Endothelial cell of umbilical vein (primary cell): ENCODE data around the gene RAB2B. TPM values are rescaled to one million over a fixed set of nuclear protein-coding genes. Genes with fewer than 3 reads are reported as not detected.

Experiments
- BruUV-seq: library from RNA; stranded (reverse); fragments of 400-500 nt; replicated peaks from 2 replicates; lab custom pipeline; 2021; lab: Mats Ljungman, UMichigan
- CTCF ChIA-PET: fragments of 300-600, 350-600 bp; sonication (Branson Sonifier 250); formaldehyde crosslinking; loops from one replicate; lab custom pipeline; 2021; ENCODE audit warnings: antibody characterized with exemption, inconsistent platforms; lab: Charles Lee
- POLR2A ChIA-PET: fragments of 300-600, 350-600 bp; sonication (Branson Sonifier 250); formaldehyde crosslinking; loops from one replicate; lab custom pipeline; 2021; ENCODE audit warnings: antibody characterized with exemption, inconsistent platforms; lab: Charles Lee
- DNase-seq: peaks from one replicate; pipeline ENCODE4 v3.0.0-alpha.2; 2011; ENCODE audit warnings: low read depth, low spot score
- FAIRE-seq: peaks from 2 replicates; lab custom pipeline; 2011; peaks lifted over from hg19 to GRCh38; lab: Jason Lieb, UNC
- H2AFZ ChIP-seq: 2 replicates; pipeline ENCODE4 v1.6.0; 2012; ENCODE audit warnings: low read depth, low read length, control low read depth, inconsistent platforms
- H3K27ac ChIP-seq: 2 replicates; pipeline ENCODE4 v1.5.1; 2011; ENCODE audit warnings: low read depth, mild to moderate bottlenecking, control low read depth, low read length, moderate library complexity; ENCODE audit not compliant: insufficient read depth
- H3K27me3 ChIP-seq, 2 experiments: 2 replicates each; pipeline versions ENCODE4 v1.6.0 to v1.6.1; 2011; ENCODE audit warnings: low read length in 2 of 2, mixed read lengths in 1 of 2; ENCODE audit not compliant: control insufficient read depth in 2 of 2, insufficient read depth in 2 of 2
- H3K36me3 ChIP-seq, 2 experiments: 2 replicates in 1 of 2; 3 replicates in 1 of 2; pipeline ENCODE4 v1.5.1; 2011; ENCODE audit warnings: low read length in 2 of 2, mild to moderate bottlenecking in 1 of 2, moderate library complexity in 1 of 2; ENCODE audit not compliant: control insufficient read depth in 2 of 2, insufficient read depth in 2 of 2; ENCODE audit errors: extremely low read depth in 1 of 2
- H3K4me1 ChIP-seq: 3 replicates; pipeline ENCODE4 v1.5.1; 2011; ENCODE audit warnings: mild to moderate bottlenecking, low read length; ENCODE audit not compliant: control insufficient read depth, insufficient read depth; ENCODE audit errors: extremely low read depth
- H3K4me2 ChIP-seq: 2 replicates; pipeline ENCODE4 v1.6.1; 2011; ENCODE audit warnings: low read length, control low read depth, mixed read lengths; ENCODE audit not compliant: insufficient read depth
- H3K4me3 ChIP-seq, 3 experiments: fragments of 200-600 bp in 1 of 3; sonication (generic), shearing (Covaris generic) in 1 of 3; replicated peaks in 1 of 3; 2 replicates each; pipeline ENCODE4 v1.5.1; 2011 to 2016; ENCODE audit warnings: control low read depth in 3 of 3, low read length in 3 of 3, mild to moderate bottlenecking in 2 of 3, inconsistent platforms in 1 of 3, low read depth in 1 of 3, moderate library complexity in 1 of 3; ENCODE audit not compliant: insufficient read depth in 1 of 3
- H3K79me2 ChIP-seq: 2 replicates; pipeline ENCODE4 v1.6.0; 2012; ENCODE audit warnings: low read length, inconsistent platforms; ENCODE audit not compliant: control insufficient read depth, insufficient read depth
- H3K9ac ChIP-seq: replicated peaks from 2 replicates; pipeline ENCODE3; 2011; ENCODE audit warnings: low read length, control low read depth; ENCODE audit not compliant: insufficient read depth; ENCODE audit errors: extremely low read depth
- H3K9me1 ChIP-seq: replicated peaks from 3 replicates; pipeline ENCODE4 v1.6.0; 2011; ENCODE audit warnings: mild to moderate bottlenecking, low read length; ENCODE audit not compliant: control insufficient read depth, insufficient read depth; ENCODE audit errors: extremely low read depth
- H3K9me3 ChIP-seq: replicated peaks from 2 replicates; pipeline ENCODE4 v1.5.1; 2012; ENCODE audit warnings: low read length, inconsistent platforms; ENCODE audit not compliant: control insufficient read depth, insufficient read depth
- H4K20me1 ChIP-seq: replicated peaks from 2 replicates; pipeline ENCODE3; 2011; ENCODE audit warnings: mild to moderate bottlenecking, low read length; ENCODE audit not compliant: control insufficient read depth, insufficient read depth; ENCODE audit errors: extremely low read depth
- EZH2 ChIP-seq: IDR thresholded peaks from 2 replicates; pipeline ENCODE4 v1.6.1; 2012; ENCODE audit warnings: borderline replicate concordance, low read depth, mild to moderate bottlenecking, moderate library complexity, low read length, inconsistent platforms; ENCODE audit not compliant: severe bottlenecking
- FOS ChIP-seq: IDR thresholded peaks from 2 replicates; pipeline ENCODE4 v1.6.1; 2011; ENCODE audit warnings: mild to moderate bottlenecking, low read length, moderate library complexity, borderline replicate concordance; ENCODE audit not compliant: insufficient read depth
- GATA2 ChIP-seq: IDR thresholded peaks from 2 replicates; pipeline ENCODE4 v1.7.0; 2011; ENCODE audit warnings: low read depth, mild to moderate bottlenecking, moderate library complexity, mixed read lengths, low read length; ENCODE audit not compliant: insufficient read length, insufficient read depth
- JUN ChIP-seq: IDR thresholded peaks from 2 replicates; pipeline ENCODE4 v1.6.1; 2011; ENCODE audit warnings: borderline replicate concordance, low read depth; ENCODE audit not compliant: insufficient read length, insufficient read depth
- MYC ChIP-seq: IDR thresholded peaks from one replicate; pipeline ENCODE4 v1.6.1; 2011; ENCODE audit warnings: mild to moderate bottlenecking, low read depth, low read length
- POLR2A ChIP-seq: IDR thresholded peaks from 2 replicates; pipeline ENCODE4 v1.6.1; 2012; ENCODE audit warnings: low read depth, mild to moderate bottlenecking, control low read depth, low read length
- POLR2AphosphoS5 ChIP-seq: IDR thresholded peaks from 2 replicates; pipeline ENCODE4 v1.6.1; 2012; ENCODE audit warnings: low read depth, mild to moderate bottlenecking, control low read depth, low read length, moderate library complexity; ENCODE audit not compliant: insufficient read depth
- dilution Hi-C: fragments of 300-500 bp; cut with MboI; formaldehyde crosslinking; loops from one replicate; pipeline ENCODE4 v1.15.0; 2019; ENCODE audit warnings: low sequenced_read_pairs; ENCODE audit not compliant: extremely low pct_ligation_motif_present
- intact Hi-C: fragments of 100-400 bp; cut with micrococcal nuclease; formaldehyde crosslinking; loops from one replicate; pipeline ENCODE4 v1.10.0; 2022
- polyA plus RNA-seq, 4 experiments: library from polyadenylated mRNA; depleted of rRNA in 3 of 4; stranded (reverse) in 3 of 4; unstranded in 1 of 4; fragments of >200 nt; gene quantifications; 2 replicates each; pipeline versions ENCODE4 v1.2.1 to v1.2.3, GENCODE V29; 2011 to 2012; ENCODE audit warnings: missing spikeins in 1 of 4
- total RNA-seq: library from RNA; stranded (reverse); gene quantifications from 2 replicates; pipeline ENCODE4 v1.2.3, GENCODE V29; 2021
- TF ChIP-seq, protein P1 (sequence below): IDR thresholded peaks from 2 replicates; pipeline ENCODE4 v1.6.1; 2011; ENCODE audit not compliant: insufficient read depth, insufficient read length
- TF ChIP-seq, protein P2 (sequence below), 2 donors: IDR thresholded peaks; 1 replicate in 1 of 2; 2 replicates in 1 of 2; pipeline ENCODE4 v1.5.1; 2011; ENCODE audit warnings: low read length in 2 of 2, mild to moderate bottlenecking in 2 of 2, moderate library complexity in 2 of 2, control low read depth in 1 of 2, inconsistent platforms in 1 of 2, low read depth in 1 of 2; ENCODE audit not compliant: insufficient read depth in 1 of 2; ENCODE audit errors: extremely low read depth in 1 of 2

Gene RAB2B
- total and polyA plus RNA-seq, 2 donors (not counting 3 experiments of a cell fraction or from before 2014, with no cell fraction given), result 27.9 to 29.1 TPM

DNA sequence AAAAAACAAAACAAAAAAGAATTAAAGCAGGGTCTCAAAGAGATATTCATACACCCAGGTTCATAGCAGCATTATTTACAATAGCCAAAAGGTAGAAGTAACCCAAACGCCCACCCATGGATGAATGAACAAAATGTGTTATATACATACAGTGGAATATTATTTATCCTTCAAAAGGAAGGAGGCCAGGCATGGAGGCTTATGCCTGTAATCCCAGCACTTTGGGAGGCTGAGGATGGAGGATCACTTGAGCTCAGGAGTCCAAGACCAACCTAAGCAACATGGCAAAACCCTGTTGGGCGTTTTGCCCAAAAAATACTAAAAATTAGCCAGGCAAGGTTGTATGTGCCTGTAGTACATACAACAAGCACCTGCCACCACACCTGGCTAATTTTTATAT, 29.8 kb upstream of the RAB2B start:
- Histone ChIP-seq H3K27ac (no peak overlapping the region), H2AFZ (no peak overlapping the region), H3K79me2 (peaks cover 67% of the 10 kb centered on the region), H3K9ac (no peak overlapping the region), H3K36me3 (peaks cover 8 to 15% of the 10 kb centered on the region in 2 experiments), H3K27me3 (no peaks in the 10 kb centered on the region), H3K4me3 (no peak overlapping the region), H3K9me1 (no peaks in the 10 kb centered on the region), H3K4me1 (peaks cover 11% of the 10 kb centered on the region), H3K9me3 (no peaks in the 10 kb centered on the region), H3K4me2 (no peak overlapping the region), H4K20me1 (no peaks in the 10 kb centered on the region)
- dilution Hi-C loops (no loop called here), intact Hi-C loops (no loop called here)
- CTCF ChIA-PET, result no interaction called here
- TF ChIP-seq GATA2, result no peak
- DNase-seq (no peak), FAIRE-seq (no peak)
- POLR2A ChIA-PET, result no interaction called here
- BruUV-seq, result no TSS peak

DNA sequence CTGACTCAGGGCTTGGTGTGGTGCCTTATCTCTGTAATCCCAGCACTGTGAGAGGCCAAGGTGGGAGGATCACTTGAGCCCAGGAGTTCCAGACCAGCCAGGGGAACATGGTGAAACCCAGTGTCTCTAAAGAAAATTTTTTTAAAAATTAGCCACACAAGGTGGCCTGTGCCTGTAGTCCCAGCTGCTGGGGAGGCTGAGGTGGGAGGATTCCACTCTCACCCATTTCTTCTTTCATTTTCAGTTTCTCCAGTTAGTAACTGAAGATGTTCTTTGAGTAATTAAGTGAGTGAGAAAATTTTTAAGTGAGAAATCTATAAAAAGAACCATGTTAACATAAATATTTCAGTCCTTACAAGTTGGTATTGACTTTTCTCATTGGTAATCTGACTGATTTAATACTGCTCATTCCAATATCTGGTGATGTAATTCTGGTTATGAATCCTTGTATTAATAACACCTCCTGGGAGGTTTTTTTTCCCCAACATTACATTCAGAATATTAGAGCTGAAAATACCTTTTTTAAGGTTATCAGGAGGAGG, 28.3 kb upstream of the RAB2B start:
- FAIRE-seq (no peak), DNase-seq (no peak)
- Histone ChIP-seq H3K27me3 (no peaks in the 10 kb centered on the region), H3K9ac (no peak overlapping the region), H3K4me3 (no peak overlapping the region), H3K79me2 (peaks cover 60% of the 10 kb centered on the region), H3K9me1 (no peaks in the 10 kb centered on the region), H3K9me3 (no peaks in the 10 kb centered on the region), H2AFZ (no peak overlapping the region), H3K4me2 (no peak overlapping the region), H3K4me1 (peaks cover 9% of the 10 kb centered on the region), H4K20me1 (no peaks in the 10 kb centered on the region), H3K36me3 (peaks cover 12 to 19% of the 10 kb centered on the region in 2 experiments), H3K27ac (no peak overlapping the region)
- POLR2A ChIA-PET, result no interaction called here
- dilution Hi-C loops (no loop called here), intact Hi-C loops (no loop called here)
- TF ChIP-seq POLR2AphosphoS5 (no peak), MYC (no peak), GATA2 (no peak), EZH2 (no peak), JUN (no peak), POLR2A (no peak), FOS (no peak)
- TF ChIP-seq, protein P1, sequence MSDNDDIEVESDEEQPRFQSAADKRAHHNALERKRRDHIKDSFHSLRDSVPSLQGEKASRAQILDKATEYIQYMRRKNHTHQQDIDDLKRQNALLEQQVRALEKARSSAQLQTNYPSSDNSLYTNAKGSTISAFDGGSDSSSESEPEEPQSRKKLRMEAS, result no peak
- TF ChIP-seq, protein P2, sequence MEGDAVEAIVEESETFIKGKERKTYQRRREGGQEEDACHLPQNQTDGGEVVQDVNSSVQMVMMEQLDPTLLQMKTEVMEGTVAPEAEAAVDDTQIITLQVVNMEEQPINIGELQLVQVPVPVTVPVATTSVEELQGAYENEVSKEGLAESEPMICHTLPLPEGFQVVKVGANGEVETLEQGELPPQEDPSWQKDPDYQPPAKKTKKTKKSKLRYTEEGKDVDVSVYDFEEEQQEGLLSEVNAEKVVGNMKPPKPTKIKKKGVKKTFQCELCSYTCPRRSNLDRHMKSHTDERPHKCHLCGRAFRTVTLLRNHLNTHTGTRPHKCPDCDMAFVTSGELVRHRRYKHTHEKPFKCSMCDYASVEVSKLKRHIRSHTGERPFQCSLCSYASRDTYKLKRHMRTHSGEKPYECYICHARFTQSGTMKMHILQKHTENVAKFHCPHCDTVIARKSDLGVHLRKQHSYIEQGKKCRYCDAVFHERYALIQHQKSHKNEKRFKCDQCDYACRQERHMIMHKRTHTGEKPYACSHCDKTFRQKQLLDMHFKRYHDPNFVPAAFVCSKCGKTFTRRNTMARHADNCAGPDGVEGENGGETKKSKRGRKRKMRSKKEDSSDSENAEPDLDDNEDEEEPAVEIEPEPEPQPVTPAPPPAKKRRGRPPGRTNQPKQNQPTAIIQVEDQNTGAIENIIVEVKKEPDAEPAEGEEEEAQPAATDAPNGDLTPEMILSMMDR (IDR thresholded peaks at IDR 0.05; ENCODE audit: extremely low read depth in 1 of 2, insufficient read depth in 1 of 2, low read depth in 1 of 2, low read length in 2 of 2), result no peak
- CTCF ChIA-PET, result no interaction called here
- BruUV-seq, result no TSS peak
